ENCODE results near the gene SDR42E2. TPM values are rescaled to one million over a fixed set of nuclear protein-coding genes. Genes with fewer than 3 reads are reported as not detected.
A peak's percentile ranks its signal among the peaks of the same experiment; 100 is the strongest.

The SDR42E2 gene
- total and polyA plus RNA-seq, 10 donors = 0.09 to 0.24 (median 0.14) TPM; not detected in 5

- intact Hi-C loops (cut with DNase I; ENCODE audit: low total_unique reads) = no loop called here
- 8 to 13% (median 10%) methylated on average over 9 of the region's 9 CpGs for WGBS, 5 donors
- TF ChIP-seq CTCF (IDR thresholded peaks at IDR 0.05 in 8 of 11, conservative IDR thresholded peaks at IDR 0.05 in 3 of 11) (no peak), POLR2A (IDR thresholded peaks at IDR 0.05) (no peak), POLR2AphosphoS5 (IDR thresholded peaks at IDR 0.05) (no peak)
- Histone ChIP-seq H3K4me1 (peaks cover 29 to 73% (median 59%) of the 10 kb centered on the region in 6 donors), H3K4me3 (peak overlapping the region; percentile 10 to 93 (median 42)), H3K27me3 (replicated peaks in 1 of 7) (no peaks in the 10 kb centered on the region), H3K27ac (peak overlapping the region; percentile 92 to 100 (median 96)), H3K36me3 (no peaks in the 10 kb centered on the region), H3K9me3 (no peaks in the 10 kb centered on the region)
- no peak for DNase-seq
These were observed 29.4 kb downstream of the SDR42E2 start for GRCh38 chr16:22191532-22192260.

- peak; percentile 90 for DNase-seq
- Histone ChIP-seq H3K27ac (peak overlapping the region; percentile 92 to 100 (median 96)), H3K36me3 (no peaks in the 10 kb centered on the region), H3K9me3 (no peaks in the 10 kb centered on the region), H3K4me3 (peak overlapping the region in 6 of 8 donors; percentile 34 to 93 (median 56)), H3K27me3 (replicated peaks in 1 of 7) (no peaks in the 10 kb centered on the region), H3K4me1 (peaks cover 29 to 76% (median 61%) of the 10 kb centered on the region in 6 donors)
- intact Hi-C loops (cut with DNase I; ENCODE audit: low total_unique reads) = no loop called here
- WGBS, 5 donors = 15 to 18% (median 16%) methylated on average over 16 of the region's 16 CpGs
- TF ChIP-seq CTCF (IDR thresholded peaks at IDR 0.05 in 8 of 11, conservative IDR thresholded peaks at IDR 0.05 in 3 of 11) (no peak), POLR2AphosphoS5 (IDR thresholded peaks at IDR 0.05) (peak in 2 of 3 donors; percentile 62 to 76)
These were observed 30.2 kb downstream of the SDR42E2 start for GRCh38 chr16:22192261-22193062.

- H3K4me1 ChIP-seq = peaks cover 29 to 74% (median 60%) of the 10 kb centered on the region in 6 donors
- peak overlapping the region; percentile 92 to 100 (median 96) for H3K27ac ChIP-seq
- H3K9me3 ChIP-seq = no peaks in the 10 kb centered on the region
- H3K36me3 ChIP-seq = no peaks in the 10 kb centered on the region
- intact Hi-C loops (cut with DNase I; ENCODE audit: low total_unique reads) = no loop called here
- H3K4me3 ChIP-seq = peak overlapping the region in 1 of 8 donors; percentile 93
- 86 to 97% (median 91%) methylated on average over 2 of the region's 2 CpGs for WGBS, 5 donors
- no peaks in the 10 kb centered on the region for H3K27me3 ChIP-seq (replicated peaks in 1 of 7)
- no peak for DNase-seq
- TF ChIP-seq POLR2AphosphoS5 (IDR thresholded peaks at IDR 0.05) (no peak), POLR2A (IDR thresholded peaks at IDR 0.05) (no peak), CTCF (IDR thresholded peaks at IDR 0.05 in 8 of 11, conservative IDR thresholded peaks at IDR 0.05 in 3 of 11) (no peak)
These were observed 30.7 kb downstream of the SDR42E2 start for GRCh38 chr16:22193063-22193411.

All from spleen (tissue), 11 donors.